H1 (cell line): ENCODE data around the gene VPS72. TPM values are rescaled to one million over a fixed set of nuclear protein-coding genes. Genes with fewer than 3 reads are reported as not detected.
A peak's percentile ranks its signal among the peaks of the same experiment; 100 is the strongest.

Source experiments
- CTCF ChIA-PET: fragments of 300-600 bp; sonication (Branson Sonifier 250); formaldehyde crosslinking; loops from one replicate; lab custom pipeline; 2021; ENCODE audit not compliant: partially characterized antibody; lab: Charles Lee
- POLR2A ChIA-PET: fragments of 300-600 bp; sonication (Branson Sonifier 250); formaldehyde crosslinking; loops from one replicate; lab custom pipeline; 2021; ENCODE audit warnings: inconsistent platforms; ENCODE audit not compliant: partially characterized antibody; lab: Charles Lee
- DNase-seq, 2 experiments: peaks; one replicate each; pipeline versions ENCODE4 v3.0.0 to v3.0.0-alpha.2; 2010 to 2022; ENCODE audit warnings: low spot score in 2 of 2, low read depth in 1 of 2, mixed read lengths in 1 of 2
- FAIRE-seq: peaks from 2 replicates; lab custom pipeline; 2011; peaks lifted over from hg19 to GRCh38; lab: Jason Lieb, UNC
- H2AFZ ChIP-seq: 2 replicates; pipeline ENCODE4 v1.8.1; 2012; ENCODE audit warnings: low read length, inconsistent platforms
- H2AK5ac ChIP-seq: 2 replicates; pipeline ENCODE4 v1.6.1; 2013; ENCODE audit warnings: low read depth, low read length
- H2BK120ac ChIP-seq: replicated peaks from 2 replicates; pipeline ENCODE3; 2013; ENCODE audit warnings: low read depth, low read length, inconsistent platforms
- H2BK12ac ChIP-seq: 2 replicates; pipeline ENCODE4 v1.6.1; 2013; ENCODE audit warnings: low read depth, low read length
- H2BK15ac ChIP-seq: 2 replicates; pipeline ENCODE4 v1.6.1; 2013; ENCODE audit warnings: low read length
- H2BK20ac ChIP-seq: 2 replicates; pipeline ENCODE4 v1.6.1; 2013; ENCODE audit warnings: low read length
- H2BK5ac ChIP-seq: 2 replicates; pipeline ENCODE4 v1.6.1; 2013; ENCODE audit warnings: low read depth, low read length
- H3K14ac ChIP-seq: 2 replicates; pipeline ENCODE4 v1.6.1; 2013; ENCODE audit warnings: inconsistent platforms; ENCODE audit not compliant: insufficient read length
- H3K18ac ChIP-seq: 2 replicates; pipeline ENCODE4 v1.6.1; 2013; ENCODE audit warnings: low read length; ENCODE audit errors: extremely low read depth
- H3K23ac ChIP-seq: 2 replicates; pipeline ENCODE4 v1.6.1; 2013; ENCODE audit warnings: inconsistent platforms; ENCODE audit not compliant: insufficient read length
- H3K23me2 ChIP-seq: 2 replicates; pipeline ENCODE4 v1.6.1; 2013; ENCODE audit warnings: low read depth, low read length
- H3K27ac ChIP-seq: 2 replicates; pipeline ENCODE4 v1.6.1; 2011; ENCODE audit warnings: low read depth, low read length, inconsistent platforms
- H3K27me3 ChIP-seq, 4 experiments: replicated peaks in 1 of 4; 1 replicate in 1 of 4; 2 replicates in 3 of 4; pipeline versions ENCODE4 v1.6.1 to v1.8.1; 2011 to 2013; ENCODE audit warnings: low read length in 3 of 4, mild to moderate bottlenecking in 3 of 4, inconsistent platforms in 2 of 4, mixed read lengths in 2 of 4, moderate library complexity in 1 of 4; ENCODE audit not compliant: control insufficient read depth in 3 of 4, insufficient read depth in 3 of 4; ENCODE audit errors: extremely low read depth in 1 of 4
- H3K36me3 ChIP-seq, 4 experiments: 2 replicates each; pipeline versions ENCODE4 v1.6.1 to v1.8.1; 2011 to 2013; ENCODE audit warnings: mild to moderate bottlenecking in 4 of 4, low read length in 3 of 4, moderate library complexity in 2 of 4, control low read depth in 1 of 4, inconsistent platforms in 1 of 4; ENCODE audit not compliant: insufficient read depth in 4 of 4, control insufficient read depth in 2 of 4
- H3K4ac ChIP-seq: replicated peaks from 2 replicates; pipeline ENCODE3; 2013; ENCODE audit warnings: low read length, low read depth, mixed read lengths, inconsistent platforms; ENCODE audit not compliant: insufficient read length
- H3K4me1 ChIP-seq, 4 experiments: replicated peaks in 1 of 4; 1 replicate in 1 of 4; 2 replicates in 3 of 4; pipeline versions ENCODE4 v1.6.1 to v1.8.1; 2011 to 2013; ENCODE audit warnings: low read length in 3 of 4, inconsistent platforms in 2 of 4, mixed read lengths in 1 of 4; ENCODE audit not compliant: insufficient read depth in 4 of 4, control insufficient read depth in 3 of 4
- H3K4me2 ChIP-seq, 2 experiments: 2 replicates each; pipeline versions ENCODE4 v1.6.1 to v1.8.1; 2011 to 2013; ENCODE audit warnings: low read depth in 2 of 2, low read length in 2 of 2, control low read depth in 1 of 2, inconsistent platforms in 1 of 2, mild to moderate bottlenecking in 1 of 2; ENCODE audit not compliant: insufficient read depth in 1 of 2
- H3K4me3 ChIP-seq, 4 experiments: fragments of 200-600, 300-600 bp in 1 of 4; sonication (generic), shearing (Covaris generic), sonication (Bioruptor Twin) in 1 of 4; 2 replicates each; pipeline versions ENCODE4 v1.5.1 to v1.8.1; 2011 to 2016; ENCODE audit warnings: low read length in 4 of 4, low read depth in 3 of 4, control low read depth in 2 of 4, inconsistent platforms in 2 of 4, mild to moderate bottlenecking in 2 of 4, mixed read lengths in 1 of 4, moderate library complexity in 1 of 4; ENCODE audit not compliant: insufficient read depth in 2 of 4; ENCODE audit errors: extremely low read depth in 1 of 4
- H3K56ac ChIP-seq: replicated peaks from 2 replicates; pipeline ENCODE3; 2013; ENCODE audit warnings: low read depth, mild to moderate bottlenecking, mixed read lengths, low read length, inconsistent platforms; ENCODE audit not compliant: insufficient read length
- H3K79me1 ChIP-seq: 2 replicates; pipeline ENCODE4 v1.6.1; 2013; ENCODE audit warnings: low read depth, low read length, control low read depth
- H3K79me2 ChIP-seq, 2 experiments: 2 replicates each; pipeline versions ENCODE4 v1.6.1 to v1.8.1; 2012 to 2013; ENCODE audit warnings: low read length in 2 of 2, mild to moderate bottlenecking in 2 of 2, inconsistent platforms in 1 of 2; ENCODE audit not compliant: insufficient read depth in 2 of 2, control insufficient read depth in 1 of 2
- H3K9ac ChIP-seq, 4 experiments: replicated peaks in 1 of 4; 1 replicate in 1 of 4; 2 replicates in 3 of 4; pipeline versions ENCODE4 v1.6.1 to v1.8.1; 2011 to 2013; ENCODE audit warnings: low read depth in 3 of 4, low read length in 3 of 4, control low read depth in 2 of 4, mild to moderate bottlenecking in 2 of 4, moderate library complexity in 2 of 4, inconsistent platforms in 1 of 4; ENCODE audit errors: extremely low read depth in 1 of 4
- H3K9me3 ChIP-seq, 2 experiments: 2 replicates each; pipeline versions ENCODE4 v1.6.1 to v1.8.1; 2012 to 2013; ENCODE audit warnings: mild to moderate bottlenecking in 2 of 2, moderate library complexity in 2 of 2, control low read depth in 1 of 2, inconsistent platforms in 1 of 2, low read depth in 1 of 2, low read length in 1 of 2, mixed read lengths in 1 of 2; ENCODE audit not compliant: insufficient read depth in 2 of 2
- H4K20me1 ChIP-seq, 2 experiments: replicated peaks in 1 of 2; 2 replicates each; pipeline versions ENCODE3 to v1.8.1; 2011 to 2013; ENCODE audit warnings: inconsistent platforms in 2 of 2, low read length in 2 of 2, mild to moderate bottlenecking in 1 of 2; ENCODE audit not compliant: insufficient read depth in 2 of 2, control insufficient read depth in 1 of 2
- H4K5ac ChIP-seq: 2 replicates; pipeline ENCODE4 v1.6.1; 2013; ENCODE audit warnings: low read length, low read depth, mixed read lengths, inconsistent platforms; ENCODE audit not compliant: insufficient read length
- H4K8ac ChIP-seq: 2 replicates; pipeline ENCODE4 v1.8.0; 2013; ENCODE audit warnings: mild to moderate bottlenecking, moderate library complexity, low read length, inconsistent platforms; ENCODE audit not compliant: insufficient read depth; ENCODE audit errors: extremely low read depth
- H4K91ac ChIP-seq: replicated peaks from 2 replicates; pipeline ENCODE3; 2013; ENCODE audit warnings: low read length, mixed read lengths, inconsistent platforms; ENCODE audit not compliant: insufficient read length
- HDAC2 ChIP-seq, 2 experiments: fragments of 300-600 bp in 1 of 2; sonication (generic) in 1 of 2; IDR thresholded peaks; 2 replicates each; pipeline ENCODE4 v1.6.1; 2011 to 2012; ENCODE audit warnings: low read depth in 2 of 2, low read length in 2 of 2, mild to moderate bottlenecking in 2 of 2, moderate library complexity in 2 of 2, borderline replicate concordance in 1 of 2, inconsistent platforms in 1 of 2
- NRF1 ChIP-seq: IDR thresholded peaks from 2 replicates; pipeline ENCODE4 v1.6.1; 2011; ENCODE audit warnings: mild to moderate bottlenecking, low read depth, low read length, improper control_type of control experiment
- PHF8 ChIP-seq: fragments of 200-600 bp; sonication (generic); conservative IDR thresholded peaks from 2 replicates; pipeline ENCODE4 v1.7.1; 2012; ENCODE audit warnings: low read depth, mild to moderate bottlenecking, inconsistent platforms, low read length, moderate library complexity
- POLR2A ChIP-seq, 2 experiments: IDR thresholded peaks; 1 replicate in 1 of 2; 2 replicates in 1 of 2; pipeline ENCODE4 v1.6.1; 2011; ENCODE audit warnings: low read depth in 2 of 2, low read length in 2 of 2, mild to moderate bottlenecking in 2 of 2; ENCODE audit errors: control extremely low read depth in 1 of 2
- RAD21 ChIP-seq, 2 experiments: IDR thresholded peaks in 1 of 2; conservative IDR thresholded peaks in 1 of 2; 2 replicates each; pipeline ENCODE4 v1.6.1; 2011; ENCODE audit warnings: low read depth in 2 of 2, low read length in 2 of 2, improper control_type of control experiment in 1 of 2, inconsistent platforms in 1 of 2, mild to moderate bottlenecking in 1 of 2, moderate library complexity in 1 of 2
- SIN3A ChIP-seq, 2 experiments: IDR thresholded peaks in 1 of 2; conservative IDR thresholded peaks in 1 of 2; 2 replicates each; pipeline ENCODE4 v1.6.1; 2011 to 2012; ENCODE audit warnings: low read length in 2 of 2, improper control_type of control experiment in 1 of 2, low read depth in 1 of 2, mild to moderate bottlenecking in 1 of 2
- TAF1 ChIP-seq: IDR thresholded peaks from 2 replicates; pipeline ENCODE4 v1.6.1; 2011; ENCODE audit warnings: mild to moderate bottlenecking, low read depth, low read length
- TBP ChIP-seq: IDR thresholded peaks from 2 replicates; pipeline ENCODE4 v1.6.1; 2011; ENCODE audit warnings: low read depth, low read length, improper control_type of control experiment
- WGBS, 2 experiments: shearing (Covaris generic) in 1 of 2; methylation state at CpG; one replicate each; pipeline versions ENCODE4 v1.1.6 to v1.1.7; 2013 to 2015; ENCODE audit warnings: low lambda C conversion rate in 2 of 2, mixed read lengths in 2 of 2, inconsistent platforms in 1 of 2, low coverage in 1 of 2, missing lambda C conversion rate in 1 of 2; ENCODE audit not compliant: insufficient replicate concordance in 2 of 2, insufficient coverage in 1 of 2, insufficient read length in 1 of 2; ENCODE audit errors: extremely low coverage in 1 of 2, missing lambda C conversion rate in 1 of 2; 5-methylcytosine and 5-hydroxymethylcytosine counted together
- polyA plus RNA-seq, 7 experiments: library from polyadenylated mRNA; depleted of rRNA in 3 of 7; stranded (reverse) in 5 of 7; unstranded in 2 of 7; fragments of >200 nt in 5 of 7; fragments of 200-250 nt in 2 of 7; gene quantifications; 1 replicate in 5 of 7; 2 replicates in 1 of 7; 4 replicates in 1 of 7; pipeline versions ENCODE4 v1.2.1 to v1.2.3, GENCODE V29; 2011 to 2013; ENCODE audit warnings: missing spikeins in 2 of 7, mixed read lengths in 2 of 7
- total RNA-seq: library from RNA; stranded (reverse); fragmentation: NEBNext Ultra II Directional; extraction: Animal tissue kit (Norgen Biotek cat#: 25700); gene quantifications from 2 replicates; pipeline ENCODE4 v1.2.1, GENCODE V29; 2021

Gene VPS72
- total and polyA plus RNA-seq, 2 of the 8 experiments (the other 6 are each of a cell fraction or from before 2014, with no cell fraction given): 86.6 to 121 TPM

GRCh38 chr1:151198254-151199127 lies 8.5 kb upstream of the VPS72 start, which contains the start of gene PIP5K1A:
Gene PIP5K1A (plus strand): TSS chr1:151198552. CDS start chr1:151198997, 445 bp downstream.
- H2BK5ac ChIP-seq: peak within 1 kb of the TSS; percentile 97
- H3K79me1 ChIP-seq: no peaks in the 10 kb centered on the region
- H3K27ac ChIP-seq: peak within 1 kb of the TSS; percentile 85
- DNase-seq (peak; percentile 75 to 98), FAIRE-seq (peak; percentile 24)
- H3K9ac ChIP-seq: peak within 1 kb of the TSS; percentile 75 to 98 (median 86)
- 2% methylated on average over 59 of the region's 60 CpGs; no CpG with 5 or more reads in 1 of the 2 experiments for WGBS, 2 experiments
- no peaks in the 10 kb centered on the region for H3K9me3 ChIP-seq
- H3K27me3 ChIP-seq: no peaks in the 10 kb centered on the region
- peak within 1 kb of the TSS; percentile 62; the same call in 1 of the 2 replicates for H2AFZ ChIP-seq
- H2BK20ac ChIP-seq: no peak within 1 kb of the TSS
- H3K36me3 ChIP-seq: peaks cover 0 to 8% (median 4%) of the 10 kb centered on the region in 4 experiments; a peak in 2 of 8 replicates
- peak within 1 kb of the TSS; percentile 100 for H3K4ac ChIP-seq
- H4K5ac ChIP-seq: peak within 1 kb of the TSS; percentile 93
- H3K18ac ChIP-seq: peak within 1 kb of the TSS; percentile 97
- CTCF ChIA-PET: interaction anchor here (1.0 kb wide), 2 partner anchors 57 to 99 kb away, joined by 3 read pairs; no protein-coding TSS in a partner anchor
- peak within 1 kb of the TSS; percentile 73 for H4K91ac ChIP-seq
- H3K23me2 ChIP-seq: peaks cover 13% of the 10 kb centered on the region
- H2AK5ac ChIP-seq: peak within 1 kb of the TSS; percentile 89
- peak within 1 kb of the TSS; percentile 74 to 99 (median 93) for H3K4me3 ChIP-seq
- H3K56ac ChIP-seq: peak within 1 kb of the TSS; percentile 96
- no peak within 1 kb of the TSS for H2BK15ac ChIP-seq
- no peak within 1 kb of the TSS for H3K23ac ChIP-seq
- POLR2A ChIA-PET: interaction anchor here (0.6 to 1.9 kb wide), 8 partner anchors 9 to 201 kb away, joined by 3 to 7 read pairs (median 4); partner anchors contain the start of genes PSMB4, PSMD4 and VPS72
- peak within 1 kb of the TSS; percentile 68 to 69 for H3K4me2 ChIP-seq
- peak within 1 kb of the TSS; percentile 94 for H2BK120ac ChIP-seq
- peak within 1 kb of the TSS; percentile 94 for H4K8ac ChIP-seq
- peak within 1 kb of the TSS; percentile 95 for H2BK12ac ChIP-seq
- H4K20me1 ChIP-seq: peaks cover 4 to 7% of the 10 kb centered on the region in 2 experiments
- peaks cover 34 to 50% of the 10 kb centered on the region in 2 experiments for H3K79me2 ChIP-seq
- H3K14ac ChIP-seq: no peak within 1 kb of the TSS
- H3K4me1 ChIP-seq: peaks cover 2 to 4% (median 3%) of the 10 kb centered on the region in 4 experiments; a peak in 3 of 7 replicates
- peak; percentile 66 to 69; a peak in 2 of 3 replicates for TF ChIP-seq POLR2A (IDR thresholded peaks at IDR 0.05; ENCODE audit: control extremely low read depth in 1 of 2, low read depth in 2 of 2, low read length in 2 of 2)
- peak; percentile 54 for TF ChIP-seq TBP
- peak; percentile 78 for TF ChIP-seq PHF8
- TF ChIP-seq SIN3A (conservative IDR thresholded peaks at IDR 0.05 in 1 of 2, IDR thresholded peaks at IDR 0.05 in 1 of 2; ENCODE audit: low read depth in 1 of 2, low read length in 2 of 2): peak in 1 of 2 experiments; percentile 19; a peak in 1 of 4 replicates
- TF ChIP-seq NRF1: peak; percentile 96
- TF ChIP-seq HDAC2 (IDR thresholded peaks at IDR 0.05; ENCODE audit: borderline replicate concordance in 1 of 2, low read depth in 2 of 2, low read length in 2 of 2): peak in 1 of 2 experiments; percentile 79; a peak in 2 of 4 replicates
- no peak for TF ChIP-seq RAD21 (IDR thresholded peaks at IDR 0.05 in 1 of 2, conservative IDR thresholded peaks at IDR 0.05 in 1 of 2; ENCODE audit: low read depth in 2 of 2, low read length in 2 of 2)
- TF ChIP-seq TAF1: peak; percentile 74
